CD8-positive, alpha-beta memory T cell (primary cell): ENCODE results near the gene OR4C5. TPM values are rescaled to one million over a fixed set of nuclear protein-coding genes. Genes with fewer than 3 reads are reported as not detected.
A peak's percentile ranks its signal among the peaks of the same experiment; 100 is the strongest.
"Not testable (repeated sequence)": the region's sequence is repeated elsewhere in the genome, so short reads cannot be mapped to it uniquely, and the experiment has no call there.

Experiments
- CTCF ChIA-PET: fragments of 350-600 bp; sonication (Branson Sonifier 250); formaldehyde crosslinking; loops from one replicate; lab custom pipeline; 2021; ENCODE audit warnings: antibody characterized with exemption; lab: Charles Lee
- POLR2A ChIA-PET: fragments of 350-600 bp; sonication (Branson Sonifier 250); formaldehyde crosslinking; loops from one replicate; lab custom pipeline; 2021; ENCODE audit warnings: antibody characterized with exemption; lab: Charles Lee
- DNase-seq, 5 donors: peaks; one replicate each; pipeline versions ENCODE4 v3.0.0 to v3.0.0-alpha.2; 2020 to 2022; ENCODE audit warnings: mixed read lengths in 1 of 5
- H3K27ac ChIP-seq: one replicate; pipeline ENCODE4 v1.7.0; 2013; ENCODE audit warnings: low read depth, mild to moderate bottlenecking, low read length, moderate library complexity
- H3K27me3 ChIP-seq: 2 replicates; pipeline ENCODE4 v1.7.0; 2013; ENCODE audit warnings: low read length, mild to moderate bottlenecking; ENCODE audit not compliant: insufficient read depth, poor library complexity, severe bottlenecking
- H3K36me3 ChIP-seq: 2 replicates; pipeline ENCODE4 v1.7.0; 2013; ENCODE audit warnings: mild to moderate bottlenecking, low read length, moderate library complexity; ENCODE audit not compliant: insufficient read depth
- H3K4me1 ChIP-seq: 2 replicates; pipeline ENCODE4 v1.7.0; 2013; ENCODE audit warnings: mild to moderate bottlenecking, low read length, moderate library complexity; ENCODE audit not compliant: insufficient read depth
- H3K4me3 ChIP-seq: 2 replicates; pipeline ENCODE4 v1.7.0; 2013; ENCODE audit warnings: mild to moderate bottlenecking, low read length
- H3K9me3 ChIP-seq: 2 replicates; pipeline ENCODE4 v1.7.0; 2013; ENCODE audit warnings: mild to moderate bottlenecking, low read length
- H3K27ac Mint-ChIP-seq, 8 donors: one replicate each; pipeline ENCODE4 v1.8.0; 2020 to 2021; ENCODE audit warnings: mixed read lengths in 8 of 8, mild to moderate bottlenecking in 6 of 8, inconsistent platforms in 3 of 8, moderate library complexity in 3 of 8
- H3K27me3 Mint-ChIP-seq, 2 donors: one replicate each; pipeline ENCODE4 v1.8.0; 2020 to 2021; ENCODE audit warnings: mixed read lengths in 2 of 2, mild to moderate bottlenecking in 1 of 2, moderate library complexity in 1 of 2
- H3K36me3 Mint-ChIP-seq, 3 donors: one replicate each; pipeline ENCODE4 v1.8.0; 2020 to 2021; ENCODE audit warnings: mixed read lengths in 3 of 3, inconsistent platforms in 1 of 3, mild to moderate bottlenecking in 1 of 3
- H3K4me1 Mint-ChIP-seq, 3 donors: one replicate each; pipeline ENCODE4 v1.8.0; 2020 to 2021; ENCODE audit warnings: mixed read lengths in 3 of 3, inconsistent platforms in 1 of 3, mild to moderate bottlenecking in 1 of 3
- H3K4me3 Mint-ChIP-seq, 7 donors: one replicate each; pipeline ENCODE4 v1.8.0; 2020 to 2021; ENCODE audit warnings: mixed read lengths in 7 of 7, mild to moderate bottlenecking in 6 of 7, moderate library complexity in 4 of 7, inconsistent platforms in 2 of 7
- H3K9me3 Mint-ChIP-seq, 5 donors: one replicate each; pipeline ENCODE4 v1.8.0; 2020 to 2022; ENCODE audit warnings: mixed read lengths in 5 of 5, mild to moderate bottlenecking in 3 of 5, moderate library complexity in 2 of 5, inconsistent platforms in 1 of 5
- polyA plus RNA-seq: library from polyadenylated mRNA; unstranded; fragments of 300-500 nt; fragmentation: Illumina TruSeq; gene quantifications from one replicate; pipeline ENCODE4 v1.2.3, GENCODE V29; 2021
- total RNA-seq, 2 experiments: library from RNA; stranded (reverse); gene quantifications; one replicate each; pipeline ENCODE4 v1.2.3, GENCODE V29; 2021

Gene OR4C5
- total and polyA plus RNA-seq, 3 experiments from 2014 or later: not detected

- Histone ChIP-seq H3K4me1 (peaks cover 7% of the 10 kb centered on the region), H3K27me3 (no peaks in the 10 kb centered on the region), H3K27ac (no peak overlapping the region), H3K36me3 (no peaks in the 10 kb centered on the region), H3K4me3 (no peak overlapping the region), H3K9me3 (peaks cover 7% of the 10 kb centered on the region)
- Mint-ChIP-seq H3K4me3 (peak overlapping the region in 5 of 7 donors; percentile 2 to 59 (median 25)), H3K4me1 (peaks cover 26 to 32% (median 29%) of the 10 kb centered on the region in 3 donors), H3K36me3 (peaks cover 2 to 14% (median 8%) of the 10 kb centered on the region in 3 donors), H3K27me3 (peaks cover 0 to 6% of the 10 kb centered on the region in 2 donors), H3K27ac (peak overlapping the region in 4 of 8 donors; percentile 10 to 73 (median 34)), H3K9me3 (peaks cover 10 to 28% (median 16%) of the 10 kb centered on the region in 5 donors)
- ChIA-PET CTCF (interaction anchor here (0.6 kb wide), 1 partner anchor 224 kb away, joined by 3 read pairs; no protein-coding TSS in a partner anchor), POLR2A (no interaction called here)
- DNase-seq: peak in 2 of 5 donors; percentile 29 to 38
Observed at GRCh38 chr11:48341466-48341865, 24.8 kb downstream of the OR4C5 start.

- H3K27me3 ChIP-seq, H3K27ac ChIP-seq, POLR2A ChIA-PET, H3K4me3 ChIP-seq, DNase-seq, CTCF ChIA-PET, H3K9me3 Mint-ChIP-seq, H3K36me3 ChIP-seq, H3K9me3 ChIP-seq, H3K36me3 Mint-ChIP-seq, H3K4me1 ChIP-seq: not testable (repeated sequence)
- Mint-ChIP-seq H3K4me1 (peaks cover 10 to 14% (median 12%) of the 10 kb centered on the region in 3 donors), H3K27me3 (peaks cover 7 to 13% of the 10 kb centered on the region in 2 donors), H3K4me3 (peak within 1 kb of the TSS in 1 of 7 donors; percentile 22), H3K27ac (peak within 1 kb of the TSS in 2 of 8 donors; percentile 19 to 51)
Observed at GRCh38 chr11:48324620-48325019, 41.6 kb downstream of the OR4C5 start, which contains the start of gene OR4C3. TSS of gene OR4C3 (plus strand) at chr11:48324920. CDS start at chr11:48325022, 102 bp downstream.

GRCh38 chr11:48319813-48320212, 46.5 kb downstream of the OR4C5 start:
- H3K36me3 Mint-ChIP-seq, H3K9me3 Mint-ChIP-seq, CTCF ChIA-PET, H3K9me3 ChIP-seq, H3K27ac ChIP-seq, DNase-seq, POLR2A ChIA-PET, H3K4me1 ChIP-seq, H3K36me3 ChIP-seq, H3K4me3 ChIP-seq, H3K27ac Mint-ChIP-seq, H3K27me3 ChIP-seq, H3K4me1 Mint-ChIP-seq, H3K4me3 Mint-ChIP-seq: not testable (repeated sequence)
- peaks cover 3 to 23% of the 10 kb centered on the region in 2 donors for H3K27me3 Mint-ChIP-seq

Other genes starting within 250 kb of the OR4C5 start
- gene OR4B1, start 149.7 kb downstream of the OR4C5 start, total RNA-seq: not detected
- not detected for gene OR4B1, start 149.7 kb downstream of the OR4C5 start, polyA plus RNA-seq
- gene OR4X2, start 121.4 kb downstream of the OR4C5 start, total RNA-seq: not detected
- gene OR4X2, start 121.4 kb downstream of the OR4C5 start, polyA plus RNA-seq: not detected
- gene OR4X1, start 102.6 kb downstream of the OR4C5 start, total RNA-seq: not detected
- gene OR4X1, start 102.6 kb downstream of the OR4C5 start, polyA plus RNA-seq: not detected
- gene OR4S1, start 60.2 kb downstream of the OR4C5 start, total RNA-seq: not detected
- not detected for gene OR4S1, start 60.2 kb downstream of the OR4C5 start, polyA plus RNA-seq
- not detected for gene OR4C3, start 41.5 kb downstream of the OR4C5 start, total RNA-seq
- not detected for gene OR4C3, start 41.5 kb downstream of the OR4C5 start, polyA plus RNA-seq
- gene OR4A47, start 122.3 kb upstream of the OR4C5 start, total RNA-seq: not detected
- not detected for gene OR4A47, start 122.3 kb upstream of the OR4C5 start, polyA plus RNA-seq